Inflammatory macrophage treated with lipopolysaccharide for 4 hours (primary cell): ENCODE data around the gene SFTPB.
"Not testable (repeated sequence)": the region's sequence is repeated elsewhere in the genome, so short reads cannot be mapped to it uniquely, and the experiment has no call there.

Experiments used
- DNase-seq: peaks from one replicate; pipeline ENCODE4 v3.0.0-alpha.2; 2020

The SFTPB gene

DNA sequence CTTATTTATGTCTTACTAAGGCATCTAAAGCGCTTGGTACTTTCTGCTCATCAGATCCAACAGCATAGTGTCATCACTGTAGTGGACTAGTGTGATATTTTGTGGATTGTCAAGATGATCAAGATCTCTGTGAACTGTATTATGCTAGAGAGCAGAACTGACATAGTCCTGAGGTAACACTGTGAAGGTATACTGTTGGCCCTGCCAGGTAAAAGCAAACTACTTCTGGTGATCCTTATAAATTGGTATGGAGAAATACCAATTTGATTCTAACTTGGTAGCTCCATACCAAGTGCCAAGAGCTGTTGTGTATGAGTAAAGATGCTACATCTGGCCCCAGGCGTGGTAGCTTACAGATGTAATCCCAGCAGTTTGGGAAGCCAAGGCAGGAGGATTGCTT lies 15.9 kb downstream of the SFTPB start:
- no peak for DNase-seq

DNA sequence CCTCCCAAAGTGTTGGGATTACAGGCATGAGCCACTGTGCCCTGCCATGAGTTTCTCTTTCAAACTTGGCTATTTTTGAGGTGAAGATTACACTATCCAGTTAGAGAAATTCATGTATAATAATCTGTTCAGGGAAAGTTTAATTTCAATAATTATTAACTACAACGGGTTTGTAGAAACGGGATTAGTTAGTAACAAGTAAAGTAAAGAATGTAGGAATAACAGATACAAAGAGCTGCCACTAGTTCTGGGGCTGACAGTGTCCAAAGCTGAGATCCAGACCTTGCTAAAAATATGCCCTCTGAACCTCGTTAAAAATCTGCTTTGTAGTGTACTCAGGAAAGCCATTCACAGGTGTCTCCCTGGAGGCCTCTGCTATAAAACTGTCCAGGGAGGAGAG lies 16.9 kb downstream of the SFTPB start:
- DNase-seq: no peak

DNA sequence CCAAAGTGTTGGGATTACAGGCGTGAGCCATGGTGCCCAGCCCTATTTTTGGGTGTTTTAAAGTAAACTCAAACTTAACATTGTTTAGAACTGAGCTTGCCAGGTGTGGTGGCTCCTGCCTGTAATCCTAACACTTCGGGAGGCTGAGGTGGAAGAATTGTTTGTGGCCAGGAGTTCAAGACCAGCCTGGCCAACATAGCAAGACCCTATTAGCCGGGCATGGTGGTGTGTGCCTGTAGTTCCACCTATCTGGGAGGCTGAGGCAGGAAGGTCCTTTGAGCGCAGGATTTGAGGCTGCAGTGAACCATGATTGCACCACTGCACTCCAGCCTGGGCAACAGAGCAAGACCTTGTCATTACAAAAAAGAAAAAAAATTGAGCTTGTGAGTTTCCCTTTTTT lies 17.5 kb downstream of the SFTPB start:
- no peak for DNase-seq

DNA sequence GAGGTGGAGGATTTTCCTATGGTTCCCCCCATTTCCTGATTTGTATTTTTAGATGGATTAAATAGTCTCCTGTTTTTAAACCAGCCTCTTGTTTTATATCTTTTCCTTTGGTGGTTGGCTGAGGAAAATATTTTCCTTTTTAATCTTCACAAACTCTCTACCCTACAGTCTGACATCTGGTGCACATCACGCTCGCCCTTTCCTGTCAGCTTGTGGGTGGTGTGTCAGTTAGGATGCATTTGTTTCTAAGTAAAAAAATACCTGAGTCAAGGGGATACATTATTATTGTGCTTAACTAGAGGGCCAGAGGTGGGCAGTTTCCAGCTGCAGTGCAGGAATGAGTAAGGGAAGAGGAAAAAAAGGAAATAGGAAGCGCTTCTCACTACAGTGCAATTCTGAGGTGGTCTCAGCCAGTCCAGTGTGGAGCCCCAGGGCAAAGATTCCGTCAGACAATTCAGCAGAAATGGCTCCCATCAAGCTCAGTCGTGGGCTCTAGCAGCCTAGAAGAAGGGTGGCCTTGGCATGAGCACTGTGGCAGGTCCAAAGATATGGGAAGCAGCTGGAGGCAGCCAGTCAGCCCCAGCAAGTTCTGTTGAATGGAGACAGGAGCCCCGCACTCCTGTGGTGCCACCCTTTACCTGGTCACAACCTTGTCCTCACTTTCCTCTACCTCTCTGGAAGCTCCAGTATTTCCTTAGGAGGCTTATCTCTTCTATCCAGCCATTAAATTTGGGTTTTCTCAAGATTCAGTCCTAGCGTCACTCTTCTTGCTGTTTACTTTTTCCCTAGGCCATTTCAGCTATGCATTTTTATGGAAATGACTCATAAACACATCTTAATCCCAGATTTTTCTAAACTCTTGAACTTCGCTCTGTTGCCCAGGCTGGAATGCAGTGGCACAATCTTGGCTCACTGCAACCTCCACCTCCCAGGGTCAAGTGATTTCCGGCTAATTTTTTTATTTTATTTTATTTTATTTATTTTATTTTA lies 18.5 kb downstream of the SFTPB start:
- no peak for DNase-seq

DNA sequence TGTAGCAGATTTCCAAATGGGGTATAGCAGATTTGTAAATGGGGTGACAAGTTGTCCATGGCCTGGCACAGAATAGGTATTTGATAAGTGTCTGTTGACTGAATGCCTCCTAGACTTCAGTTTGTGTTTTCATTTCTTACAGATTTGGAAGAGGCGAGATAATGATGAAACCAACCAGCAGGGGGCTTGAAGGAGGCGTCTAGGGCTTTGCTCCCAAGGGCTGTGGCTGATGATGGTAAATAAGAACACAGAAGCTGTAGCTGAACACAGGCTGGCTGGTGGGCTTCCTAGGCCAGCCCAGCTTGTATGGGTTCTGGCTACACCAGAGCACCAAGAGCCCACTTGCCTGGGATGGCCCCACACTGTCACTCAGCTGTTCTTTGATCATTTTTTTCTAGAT lies 19.4 kb downstream of the SFTPB start:
- peak; percentile 38 for DNase-seq

DNA sequence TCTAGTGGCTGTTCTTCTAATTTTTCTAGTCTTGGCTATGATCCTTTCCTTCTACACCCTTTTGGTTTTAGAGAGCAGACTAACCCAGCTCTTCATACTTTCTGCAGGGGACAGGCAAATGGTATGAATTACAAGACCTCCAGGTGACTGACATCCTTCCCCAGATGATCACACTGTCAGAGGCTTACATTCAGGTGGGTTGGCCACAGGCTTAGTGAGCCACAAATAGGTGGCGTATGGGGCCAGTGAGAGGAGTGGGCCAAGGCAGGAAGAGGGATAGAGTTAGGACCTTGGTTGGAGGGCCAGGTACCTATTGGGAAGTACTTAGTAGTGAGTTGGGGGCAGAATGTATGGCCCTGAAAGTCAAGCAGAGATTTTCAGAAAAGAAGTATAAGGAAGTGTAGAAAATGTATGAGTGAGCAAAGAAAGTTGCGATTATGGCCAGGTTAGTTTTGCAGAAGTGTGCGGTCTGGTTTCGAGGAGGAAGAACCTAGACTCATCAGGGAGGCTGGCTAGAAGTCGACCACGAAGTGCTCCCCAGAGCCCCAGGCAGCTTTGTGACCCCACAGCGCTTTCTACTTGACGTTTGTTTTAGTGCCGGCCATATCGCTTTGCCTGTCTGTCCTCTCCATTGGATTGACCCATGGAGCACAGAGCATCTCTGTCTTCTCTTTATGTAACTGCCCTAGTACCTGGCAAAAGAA lies 20.0 kb downstream of the SFTPB start:
- DNase-seq: no peak

DNA sequence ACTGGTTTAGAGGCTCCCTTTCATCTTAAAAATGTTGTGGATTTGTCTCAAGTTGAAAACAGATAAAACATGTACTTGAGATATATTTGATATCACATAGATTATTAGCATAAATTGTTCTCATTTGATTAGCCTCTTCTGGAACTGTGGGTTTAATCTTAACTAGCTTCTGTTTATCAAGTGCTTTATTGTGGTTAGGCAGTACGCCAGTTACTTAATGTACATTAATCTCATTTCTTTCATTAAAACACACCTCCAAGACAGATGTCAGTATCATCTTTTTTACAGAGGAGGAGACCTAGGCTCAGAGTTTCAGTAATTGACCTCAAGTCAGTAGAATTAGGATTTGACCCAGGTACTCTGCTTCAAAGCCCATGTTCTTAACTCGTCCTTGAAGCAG lies 21.8 kb downstream of the SFTPB start:
- no peak for DNase-seq

DNA sequence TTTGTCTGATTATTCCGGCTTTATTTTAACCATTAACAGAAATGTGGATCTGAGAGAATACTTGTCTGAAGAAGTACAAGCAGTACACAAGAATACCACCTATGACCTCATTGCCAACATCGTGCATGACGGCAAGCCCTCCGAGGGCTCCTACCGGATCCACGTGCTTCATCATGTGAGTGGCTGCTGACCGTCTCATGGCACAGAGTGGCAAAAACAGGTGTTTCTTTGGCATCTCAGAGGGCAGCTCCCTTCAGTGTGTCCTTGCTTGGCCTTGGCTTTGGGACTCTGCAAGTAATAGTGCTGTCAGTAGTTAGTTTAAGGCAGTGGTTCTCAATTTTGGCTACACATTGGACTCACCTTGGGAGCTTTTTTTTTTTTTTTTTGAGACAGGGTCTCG lies 23.1 kb downstream of the SFTPB start:
- DNase-seq: no peak

DNA sequence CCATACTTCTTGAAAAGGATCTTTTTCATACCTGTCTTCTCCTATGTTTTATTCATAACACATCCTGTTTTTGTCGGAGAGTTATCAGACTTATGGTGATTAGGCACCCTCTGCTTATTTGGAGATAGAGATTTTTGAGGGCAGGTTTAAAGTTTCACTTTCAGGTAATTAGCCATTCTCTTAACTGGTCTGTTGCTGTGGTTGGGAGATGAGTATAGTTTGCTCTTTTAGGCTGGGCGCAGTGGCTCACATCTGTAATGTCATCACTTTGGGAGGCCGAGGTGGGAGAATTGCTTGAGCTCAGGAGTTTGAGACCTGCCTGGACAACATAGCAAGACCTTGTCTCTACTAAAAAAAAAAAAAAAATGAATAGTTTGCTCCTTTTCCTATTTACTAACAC lies 25.3 kb downstream of the SFTPB start:
- no peak for DNase-seq

DNA sequence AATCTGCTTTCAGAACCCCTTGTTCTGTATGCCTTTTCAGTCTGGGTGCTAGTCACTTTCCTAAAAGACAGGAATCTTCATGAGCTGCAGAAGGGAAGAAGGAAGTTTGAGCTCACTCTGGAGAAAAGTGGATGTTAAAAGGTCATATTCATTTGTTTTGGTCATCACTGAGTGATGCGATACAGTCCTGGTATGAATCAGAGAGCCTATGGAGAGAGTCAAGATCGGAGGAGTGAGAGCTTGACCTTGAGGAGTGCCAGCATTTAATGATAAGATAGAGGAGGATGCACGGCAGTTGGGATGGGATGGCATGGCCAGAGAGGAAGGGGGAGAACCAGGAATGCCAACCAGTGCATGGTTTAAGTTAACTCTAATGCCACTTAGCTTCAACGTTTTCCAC lies 32.4 kb downstream of the SFTPB start:
- DNase-seq: peak; percentile 28

DNA sequence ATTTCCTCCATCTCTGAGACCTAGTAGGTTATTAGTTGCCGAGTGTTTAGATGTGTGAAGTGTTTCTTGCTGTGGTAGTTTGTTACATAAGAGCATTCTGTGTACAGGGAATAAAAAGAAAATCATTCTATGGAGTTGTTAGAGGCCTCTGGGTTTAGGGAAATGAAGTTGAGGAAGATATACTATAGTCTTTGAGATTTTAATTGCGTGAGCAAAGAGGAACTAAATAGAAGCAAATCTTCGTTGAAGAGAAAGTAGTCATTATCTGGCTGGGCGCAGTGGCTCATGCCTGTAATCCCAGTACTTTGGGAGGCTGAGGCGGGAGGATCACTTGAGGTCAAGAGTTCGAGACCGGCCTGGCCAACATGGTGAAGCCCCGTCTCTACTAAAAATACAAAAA lies 33.0 kb downstream of the SFTPB start:
- peak; percentile 19 for DNase-seq

DNA sequence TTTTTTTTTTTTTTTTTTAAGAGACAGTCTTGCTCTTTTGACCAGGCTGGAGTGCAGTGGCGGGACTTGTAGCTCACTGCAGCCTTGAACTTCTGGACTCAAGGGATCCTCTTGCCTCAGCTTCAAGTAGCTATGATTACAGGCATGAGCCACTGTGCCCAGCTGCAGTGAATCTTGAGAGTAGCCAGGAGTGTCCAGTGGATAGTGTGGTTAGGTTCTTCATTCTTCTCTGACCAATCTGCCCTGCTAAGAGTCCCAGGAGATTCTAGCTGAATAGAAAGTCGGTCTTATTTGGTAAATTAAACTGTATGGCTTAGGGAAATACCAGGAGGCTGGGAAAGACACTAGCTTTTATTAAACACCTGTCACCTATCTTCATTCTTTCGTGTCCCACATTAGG lies 36.7 kb downstream of the SFTPB start:
- no peak for DNase-seq

DNA sequence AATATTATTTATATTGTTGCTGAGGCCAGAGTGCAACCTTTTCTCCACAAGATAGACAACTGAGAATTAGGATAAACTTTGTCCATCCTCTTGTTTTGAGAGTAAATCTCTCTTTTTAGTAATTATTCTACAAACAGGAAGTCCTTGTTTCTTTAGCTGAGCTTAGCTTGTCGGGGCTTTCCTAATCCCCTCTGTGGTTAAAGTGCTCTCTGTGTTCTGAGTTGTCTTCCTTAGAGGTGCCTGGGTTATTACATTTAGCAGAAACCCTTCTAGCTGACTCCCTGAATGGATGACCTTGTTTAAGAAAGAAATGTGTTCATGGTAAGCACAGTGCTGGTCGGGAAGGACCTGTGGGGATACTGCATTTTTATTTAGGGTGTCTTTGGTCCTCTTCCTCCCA lies 39.3 kb downstream of the SFTPB start:
- peak; percentile 2 for DNase-seq

DNA sequence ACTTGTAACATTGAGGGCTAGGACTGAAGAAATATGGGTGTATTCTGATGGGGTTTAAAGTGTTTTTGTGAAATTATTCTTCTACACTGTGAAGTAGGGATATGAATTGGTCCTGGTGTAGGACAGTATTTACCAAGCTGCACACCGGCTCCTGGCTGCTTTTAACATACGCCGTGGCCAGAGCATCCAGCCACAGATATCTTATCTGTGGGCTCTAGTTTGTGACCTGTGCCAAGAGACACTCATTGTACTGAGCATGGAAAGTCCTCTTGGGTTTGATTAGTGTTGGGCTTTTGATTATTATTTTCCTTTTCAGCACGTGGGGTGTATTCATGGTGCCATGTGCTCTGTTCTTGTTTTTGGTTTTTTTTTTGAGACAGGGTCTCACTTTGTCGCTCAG lies 44.0 kb downstream of the SFTPB start:
- no peak for DNase-seq

DNA sequence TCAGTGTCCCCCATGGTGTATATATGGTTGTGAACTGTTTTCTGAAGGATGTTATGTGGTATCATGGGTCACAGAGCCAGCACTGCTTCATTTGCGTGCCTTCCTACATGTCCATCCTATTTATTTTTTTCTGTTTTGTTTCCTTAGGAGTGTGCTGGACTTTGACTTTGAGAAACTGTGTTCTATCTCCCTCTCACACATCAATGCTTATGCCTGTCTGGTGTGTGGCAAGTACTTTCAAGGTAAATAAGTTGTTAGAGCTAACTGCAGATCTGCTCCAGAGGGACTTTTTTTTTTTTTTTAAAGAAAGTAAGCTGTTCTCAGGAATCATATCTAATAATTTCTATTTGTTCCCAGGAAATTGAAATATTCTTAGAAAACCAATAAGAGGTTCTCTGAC lies 46.7 kb downstream of the SFTPB start:
- DNase-seq: no peak

DNA sequence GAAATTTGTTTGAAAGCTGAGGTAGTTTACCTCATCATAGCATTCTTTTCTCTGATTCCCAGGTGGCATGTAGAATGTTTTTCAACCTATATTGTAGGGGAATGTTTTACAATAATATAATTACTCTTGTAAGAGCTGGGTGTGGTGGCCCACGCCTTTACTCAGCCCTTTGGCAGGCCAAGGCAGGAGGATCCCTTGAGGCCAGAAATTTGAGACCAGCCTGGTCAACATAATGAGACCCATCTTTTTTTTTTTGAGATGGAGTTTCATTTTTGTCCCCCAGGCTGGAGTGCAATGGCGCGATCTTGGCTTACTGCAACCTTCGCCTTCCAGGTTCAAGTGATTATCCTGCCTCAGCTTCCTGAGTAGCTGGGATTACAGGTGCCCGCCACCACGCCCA lies 48.4 kb downstream of the SFTPB start:
- no peak for DNase-seq

DNA sequence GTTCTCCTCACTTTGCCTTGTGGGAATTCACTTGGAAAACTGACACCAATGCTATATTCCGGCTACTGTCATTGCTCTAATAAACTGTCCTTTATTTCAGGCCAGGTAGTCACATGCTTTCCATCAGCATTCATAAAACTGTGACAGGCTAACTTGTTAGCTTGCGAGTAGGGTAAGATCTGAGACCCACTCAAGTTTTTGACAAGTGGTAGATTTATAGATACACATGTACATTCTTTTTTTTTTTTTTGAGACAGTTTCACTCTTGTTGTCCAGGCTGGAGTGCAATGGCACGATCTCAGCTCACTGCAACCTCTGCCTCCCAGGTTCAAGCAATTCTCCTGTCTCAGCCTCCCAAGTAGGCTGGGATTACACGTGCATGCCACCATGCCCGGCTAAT lies 50.3 kb downstream of the SFTPB start:
- DNase-seq: not testable (repeated sequence)

DNA sequence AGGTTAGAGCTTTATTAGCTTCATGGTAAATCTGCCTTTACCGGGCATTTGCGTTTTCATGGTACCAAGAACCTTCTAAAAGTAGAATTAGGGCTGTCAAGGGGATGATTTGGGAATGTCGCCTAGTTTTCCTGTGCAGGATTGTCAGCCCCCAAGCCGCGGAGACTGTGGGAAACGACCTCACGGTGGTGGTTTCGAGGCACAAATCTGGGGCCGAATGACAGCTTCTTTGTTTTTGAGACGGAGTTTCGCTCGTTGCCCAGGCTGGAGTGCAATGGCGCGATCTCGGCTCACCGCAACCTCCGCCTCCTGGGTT lies 52.6 kb downstream of the SFTPB start:
- no peak for DNase-seq

DNA sequence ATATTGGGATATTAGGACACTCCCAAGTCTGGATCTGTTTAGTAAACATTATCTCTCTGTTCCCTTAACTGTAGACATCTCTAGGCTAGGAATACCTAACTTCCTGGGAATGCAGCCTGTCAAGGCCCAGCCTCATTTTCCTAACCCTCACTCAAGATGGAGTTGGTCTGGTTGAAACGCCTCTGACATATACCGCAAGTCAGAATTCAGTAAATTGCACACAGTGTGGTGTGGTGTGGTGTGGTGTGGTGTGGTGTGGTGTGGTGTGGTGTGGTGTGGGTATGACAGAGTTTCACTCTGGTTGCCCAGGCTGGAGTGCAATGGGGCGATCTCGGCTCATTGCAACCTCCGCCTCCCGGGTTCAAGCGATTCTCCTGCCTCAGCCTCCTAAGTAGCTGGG lies 53.2 kb downstream of the SFTPB start:
- not testable (repeated sequence) for DNase-seq

DNA sequence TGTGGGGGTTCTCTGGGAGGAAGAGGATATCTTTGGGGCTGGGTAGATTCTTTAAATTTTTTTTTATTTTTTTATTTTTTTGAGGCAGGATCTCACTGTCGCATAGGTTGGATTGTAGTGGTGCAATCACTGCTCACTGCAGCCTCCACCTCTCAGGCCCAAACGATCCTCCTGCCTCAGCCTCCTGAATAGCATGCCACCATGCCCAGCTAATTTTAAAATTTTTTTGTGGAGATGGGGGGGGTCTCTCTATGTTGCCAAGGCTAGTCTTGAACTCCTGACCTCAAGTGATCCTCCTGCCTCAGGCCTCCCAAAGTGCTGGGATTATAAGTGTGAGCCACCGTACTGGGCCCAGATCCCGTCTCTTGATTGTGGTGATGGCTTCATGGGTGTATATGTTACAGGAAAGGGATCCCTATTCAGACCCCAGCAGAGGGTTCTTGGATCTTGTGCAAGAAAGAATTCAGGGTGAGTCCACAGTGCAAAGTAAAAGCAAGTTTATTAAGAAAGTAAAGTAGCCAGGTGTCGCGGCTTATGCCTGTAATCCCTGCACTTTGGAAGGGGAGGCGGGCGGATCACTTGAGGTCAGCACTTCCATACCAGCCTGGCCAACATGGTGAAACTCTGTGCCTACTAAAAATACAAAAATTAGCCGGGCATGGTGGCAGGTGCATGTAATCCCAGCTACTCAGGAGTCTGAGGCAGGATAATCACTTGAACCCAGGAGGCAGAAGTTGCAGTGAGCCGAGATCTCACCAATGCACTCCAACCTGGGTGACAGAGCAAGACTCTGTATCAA lies 54.1 kb downstream of the SFTPB start:
- DNase-seq: no peak

DNA sequence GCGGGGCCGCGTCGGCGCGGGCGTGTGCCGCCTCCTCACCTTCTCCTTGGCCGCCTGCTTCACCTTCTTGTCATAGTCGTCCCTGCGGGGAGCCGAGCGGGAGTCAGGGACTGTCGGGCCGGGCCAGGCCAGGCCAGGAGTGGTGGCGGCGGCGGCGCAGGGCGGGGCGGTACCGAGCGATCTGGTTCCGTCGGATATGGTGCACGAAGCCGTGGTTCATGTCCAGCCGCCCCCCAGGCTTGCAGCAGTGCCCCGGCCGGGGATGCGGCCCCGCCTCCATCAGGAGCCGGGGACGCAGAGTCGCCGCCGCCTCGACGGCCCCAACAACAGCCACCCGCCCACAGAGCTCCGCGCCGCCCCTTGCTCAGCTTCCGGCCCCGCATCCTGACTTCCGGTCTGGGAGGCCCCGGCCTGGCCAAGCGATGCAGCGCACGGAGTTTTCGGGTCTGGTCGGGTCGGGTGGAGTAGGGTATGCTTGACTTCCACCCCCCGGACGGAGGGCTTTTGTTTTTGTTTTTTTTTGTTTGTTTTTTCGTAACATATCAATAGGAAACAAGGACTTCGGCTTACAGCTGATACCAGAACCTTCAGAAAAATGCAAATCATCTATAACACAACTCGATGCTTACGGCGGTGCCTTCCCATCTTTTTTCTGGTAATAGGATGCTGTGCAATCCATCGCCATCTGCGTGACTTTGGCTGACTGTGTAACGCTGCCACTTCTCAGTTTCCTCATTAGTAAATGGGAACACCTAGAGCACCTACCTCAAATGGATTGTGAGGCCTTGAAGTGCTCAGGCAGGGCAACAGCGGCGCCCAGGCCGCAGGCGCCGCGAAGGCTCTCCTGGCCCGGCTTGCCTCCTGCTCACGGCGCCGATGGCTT lies 56.1 kb downstream of the SFTPB start, which contains the start of gene C2orf68:
Gene C2orf68, minus strand, starts transcription at position 362 of the 883 bp plus-strand sequence. Its CDS starts 82 bp downstream, at position 280.
- peak; percentile 90 for DNase-seq

DNA sequence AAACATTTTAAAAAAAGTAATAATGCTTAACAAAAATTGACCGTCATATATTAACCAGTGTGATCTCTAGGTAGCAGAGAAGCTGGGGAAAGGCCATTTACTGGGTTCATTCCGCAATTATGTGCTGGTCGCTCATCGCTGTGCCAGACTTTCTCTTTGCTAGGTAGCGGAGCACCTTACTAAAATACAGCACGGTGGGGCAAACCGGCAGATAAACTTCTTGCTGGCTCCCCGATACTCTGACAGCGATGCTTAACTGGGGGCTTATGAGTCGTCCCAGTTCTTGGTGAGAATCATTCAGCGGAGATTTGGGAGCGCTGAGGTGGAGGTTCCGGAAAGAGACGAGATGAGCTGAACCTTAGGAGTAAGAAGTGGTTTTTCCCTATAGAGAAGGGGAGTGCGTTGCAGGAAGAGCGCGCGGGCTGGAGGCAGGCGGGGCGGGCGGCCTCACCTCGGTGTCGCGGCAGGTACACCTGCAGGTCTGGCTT lies 56.7 kb downstream of the SFTPB start:
- no peak for DNase-seq
